ENCODE data around the gene RGS6. TPM values are rescaled to one million over a fixed set of nuclear protein-coding genes. Genes with fewer than 3 reads are reported as not detected.

Gene RGS6
- total RNA-seq, 4 donors from 2014 or later = 0.46 to 3.7 (median 1.6) TPM

GRCh38 chr14:72314808-72315435 lies 382.7 kb downstream of the RGS6 start:
- Histone ChIP-seq H3K36me3 (no peaks in the 10 kb centered on the region), H3K27me3 (no peaks in the 10 kb centered on the region), H3K27ac (no peak overlapping the region), H3K4me3 (no peak overlapping the region), H3K9me3 (no peaks in the 10 kb centered on the region), H3K4me1 (no peaks in the 10 kb centered on the region)
- no peak for TF ChIP-seq CTCF (IDR thresholded peaks at IDR 0.05 in 4 of 5, conservative IDR thresholded peaks at IDR 0.05 in 1 of 5)
- TF ChIP-seq POLR2A (IDR thresholded peaks at IDR 0.05) = no peak
- in situ Hi-C loops (cut with MboI; ENCODE audit: low sequenced_read_pairs in 4 of 4) (no loop called here), intact Hi-C loops (cut with DNase I; ENCODE audit: low total_unique reads) (no loop called here)
- DNase-seq (no peak), ATAC-seq (no peak)

GRCh38 chr14:72315714-72316113 lies 383.5 kb downstream of the RGS6 start:
- DNase-seq (no peak), ATAC-seq (no peak)
- in situ Hi-C loops (cut with MboI; ENCODE audit: low sequenced_read_pairs in 4 of 4) = no loop called here
- TF ChIP-seq CTCF (IDR thresholded peaks at IDR 0.05 in 4 of 5, conservative IDR thresholded peaks at IDR 0.05 in 1 of 5) (no peak), POLR2A (IDR thresholded peaks at IDR 0.05) (no peak)
- no peaks in the 10 kb centered on the region for H3K9me3 ChIP-seq
- intact Hi-C loops (cut with DNase I; ENCODE audit: low total_unique reads) = no loop called here
- H3K27ac ChIP-seq = no peak overlapping the region
- H3K4me1 ChIP-seq = no peaks in the 10 kb centered on the region
- H3K4me3 ChIP-seq = no peak overlapping the region
- no peaks in the 10 kb centered on the region for H3K36me3 ChIP-seq
- H3K27me3 ChIP-seq = no peaks in the 10 kb centered on the region

- Histone ChIP-seq H3K4me3 (no peak overlapping the region), H3K27ac (no peak overlapping the region), H3K4me1 (no peaks in the 10 kb centered on the region), H3K36me3 (no peaks in the 10 kb centered on the region), H3K9me3 (no peaks in the 10 kb centered on the region), H3K27me3 (no peaks in the 10 kb centered on the region)
- in situ Hi-C loops (cut with MboI; ENCODE audit: low sequenced_read_pairs in 4 of 4) (no loop called here), intact Hi-C loops (cut with DNase I; ENCODE audit: low total_unique reads) (no loop called here)
- DNase-seq = no peak
- TF ChIP-seq CTCF (IDR thresholded peaks at IDR 0.05 in 4 of 5, conservative IDR thresholded peaks at IDR 0.05 in 1 of 5) = no peak
- no peak for TF ChIP-seq POLR2A (IDR thresholded peaks at IDR 0.05)
- ATAC-seq = no peak
Observed at GRCh38 chr14:72318648-72319047, 386.4 kb downstream of the RGS6 start.

GRCh38 chr14:72332046-72332445 lies 399.8 kb downstream of the RGS6 start:
- H3K27ac ChIP-seq = no peak overlapping the region
- H3K36me3 ChIP-seq = no peaks in the 10 kb centered on the region
- intact Hi-C loops (cut with DNase I; ENCODE audit: low total_unique reads) = no loop called here
- no peaks in the 10 kb centered on the region for H3K4me1 ChIP-seq
- DNase-seq (no peak), ATAC-seq (no peak)
- TF ChIP-seq POLR2A (IDR thresholded peaks at IDR 0.05) (no peak), CTCF (IDR thresholded peaks at IDR 0.05 in 4 of 5, conservative IDR thresholded peaks at IDR 0.05 in 1 of 5) (no peak)
- H3K27me3 ChIP-seq = no peaks in the 10 kb centered on the region
- in situ Hi-C loops (cut with MboI; ENCODE audit: low sequenced_read_pairs in 4 of 4) = no loop called here
- no peaks in the 10 kb centered on the region for H3K9me3 ChIP-seq
- no peak overlapping the region for H3K4me3 ChIP-seq

- Histone ChIP-seq H3K9me3 (no peaks in the 10 kb centered on the region), H3K4me3 (no peak overlapping the region), H3K27me3 (no peaks in the 10 kb centered on the region), H3K27ac (no peak overlapping the region), H3K4me1 (no peaks in the 10 kb centered on the region), H3K36me3 (no peaks in the 10 kb centered on the region)
- ATAC-seq = no peak
- no peak for DNase-seq
- no peak for TF ChIP-seq POLR2A (IDR thresholded peaks at IDR 0.05)
- TF ChIP-seq CTCF (IDR thresholded peaks at IDR 0.05 in 4 of 5, conservative IDR thresholded peaks at IDR 0.05 in 1 of 5) = no peak
- intact Hi-C loops (cut with DNase I; ENCODE audit: low total_unique reads) (no loop called here), in situ Hi-C loops (cut with MboI; ENCODE audit: low sequenced_read_pairs in 4 of 4) (no loop called here)
Observed at GRCh38 chr14:72332871-72333270, 400.6 kb downstream of the RGS6 start.

Measured in gastrocnemius medialis (tissue), 4 donors.